Esophagus mucosa (tissue), 1 donor: Measurements from ENCODE around the gene ALK. TPM values are rescaled to one million over a fixed set of nuclear protein-coding genes. Genes with fewer than 3 reads are reported as not detected.

Experiments used
- ATAC-seq: fragments of 200-7000 bp; cut with Tn5 transposase; one replicate; pipeline ENCODE4 v1.9.1; 2020
- total RNA-seq: library from RNA; stranded (reverse); gene quantifications from one replicate; pipeline ENCODE4 v1.2.4, GENCODE V29; 2023
- donor health status: DM: yes; HTN: yes; CAD: no.

ALK gene
- total RNA-seq, 1 donor from 2014 or later = 0.04 TPM

- no peak for ATAC-seq
Observed at GRCh38 chr2:29394981-29395350, 526.4 kb downstream of the ALK start.

GRCh38 chr2:29394311-29394980 lies 526.9 kb downstream of the ALK start:
- no peak for ATAC-seq

- ATAC-seq = no peak
Observed at GRCh38 chr2:29393676-29394075, 527.7 kb downstream of the ALK start.

- ATAC-seq = no peak
Observed at GRCh38 chr2:29392774-29393173, 528.6 kb downstream of the ALK start.

GRCh38 chr2:29390136-29390535 lies 531.2 kb downstream of the ALK start:
- no peak for ATAC-seq

GRCh38 chr2:29389686-29390085 lies 531.7 kb downstream of the ALK start:
- no peak for ATAC-seq

GRCh38 chr2:29388071-29388470 lies 533.3 kb downstream of the ALK start:
- ATAC-seq = no peak

- no peak for ATAC-seq
Observed at GRCh38 chr2:29382486-29382885, 538.9 kb downstream of the ALK start.

GRCh38 chr2:29377788-29378187 lies 543.6 kb downstream of the ALK start:
- no peak for ATAC-seq

- no peak for ATAC-seq
Observed at GRCh38 chr2:29376541-29376940, 544.8 kb downstream of the ALK start.

- no peak for ATAC-seq
Observed at GRCh38 chr2:29375843-29376242, 545.5 kb downstream of the ALK start.

- no peak for ATAC-seq
Observed at GRCh38 chr2:29374823-29375222, 546.6 kb downstream of the ALK start.

- no peak for ATAC-seq
Observed at GRCh38 chr2:29373870-29374269, 547.5 kb downstream of the ALK start.

GRCh38 chr2:29372185-29372584 lies 549.2 kb downstream of the ALK start:
- no peak for ATAC-seq

- no peak for ATAC-seq
Observed at GRCh38 chr2:29370581-29371125, 550.7 kb downstream of the ALK start.

GRCh38 chr2:29370173-29370572 lies 551.2 kb downstream of the ALK start:
- no peak for ATAC-seq

GRCh38 chr2:29368659-29369040 lies 552.7 kb downstream of the ALK start:
- ATAC-seq = no peak

- ATAC-seq = no peak
Observed at GRCh38 chr2:29367986-29368658, 553.3 kb downstream of the ALK start.

GRCh38 chr2:29363111-29363510 lies 558.3 kb downstream of the ALK start:
- ATAC-seq = no peak

GRCh38 chr2:29361231-29361630 lies 560.2 kb downstream of the ALK start:
- ATAC-seq = no peak

GRCh38 chr2:29360016-29360784 lies 561.2 kb downstream of the ALK start:
- ATAC-seq = no peak

GRCh38 chr2:29353403-29353991 lies 567.9 kb downstream of the ALK start:
- no peak for ATAC-seq

GRCh38 chr2:29351916-29352591 lies 569.3 kb downstream of the ALK start:
- ATAC-seq = no peak
